Activated CD4-positive, alpha-beta T cell treated with anti-CD3 and anti-CD28 coated beads, Interleukin-2, Interleukin-6, amounts not matched to agents 100 ng/mL and 50 ng/mL, durations not matched to agents 16 hours and 8 hours (primary cell): ENCODE measurements around the gene CARS2.
"Not testable (repeated sequence)": the region's sequence is repeated elsewhere in the genome, so short reads cannot be mapped to it uniquely, and the experiment has no call there.

Source experiments
- DNase-seq: peaks from one replicate; pipeline ENCODE4 v3.0.0-alpha.2; 2020

Gene CARS2

GRCh38 chr13:110637275-110637674, 68.6 kb downstream of the CARS2 start:
- no peak for DNase-seq

GRCh38 chr13:110636701-110637201, 69.2 kb downstream of the CARS2 start:
- DNase-seq, result no peak

GRCh38 chr13:110636053-110636475, 69.9 kb downstream of the CARS2 start:
- no peak for DNase-seq

- DNase-seq, result no peak
These were observed 70.4 kb downstream of the CARS2 start for GRCh38 chr13:110635405-110636002.

- DNase-seq, result no peak
These were observed 71.4 kb downstream of the CARS2 start for GRCh38 chr13:110634558-110634957.

- no peak for DNase-seq
These were observed 72.1 kb downstream of the CARS2 start for GRCh38 chr13:110633776-110634175.

GRCh38 chr13:110632255-110632654, 73.7 kb downstream of the CARS2 start:
- DNase-seq, result not testable (repeated sequence)

GRCh38 chr13:110630566-110631119, 75.3 kb downstream of the CARS2 start:
- DNase-seq, result no peak

GRCh38 chr13:110629735-110630134, 76.2 kb downstream of the CARS2 start:
- DNase-seq, result peak; percentile 17

- DNase-seq, result no peak
These were observed 76.8 kb downstream of the CARS2 start for GRCh38 chr13:110628952-110629701.

- no peak for DNase-seq
These were observed 77.5 kb downstream of the CARS2 start for GRCh38 chr13:110628477-110628793.

GRCh38 chr13:110627761-110628476, 78.0 kb downstream of the CARS2 start:
- no peak for DNase-seq

- DNase-seq, result no peak
These were observed 78.6 kb downstream of the CARS2 start for GRCh38 chr13:110627351-110627750.

- DNase-seq, result no peak
These were observed 79.4 kb downstream of the CARS2 start for GRCh38 chr13:110626521-110626920.

- no peak for DNase-seq
These were observed 80.1 kb downstream of the CARS2 start for GRCh38 chr13:110625771-110626321.

GRCh38 chr13:110624766-110625756, 80.9 kb downstream of the CARS2 start:
- no peak for DNase-seq

- DNase-seq, result no peak
These were observed 85.3 kb downstream of the CARS2 start for GRCh38 chr13:110620596-110620995.

- DNase-seq, result no peak
These were observed 87.1 kb downstream of the CARS2 start for GRCh38 chr13:110618780-110619179.

- DNase-seq, result no peak
These were observed 87.7 kb downstream of the CARS2 start for GRCh38 chr13:110618167-110618566.

GRCh38 chr13:110617321-110618072, 88.4 kb downstream of the CARS2 start:
- no peak for DNase-seq
